Panc1 (cell line): ENCODE measurements around the gene GNAS. TPM values are rescaled to one million over a fixed set of nuclear protein-coding genes. Genes with fewer than 3 reads are reported as not detected.

Experiments
- ATAC-seq: fragments of 200-7000 bp; cut with Tn5 transposase; 2 replicates; pipeline ENCODE4 v1.9.1; 2020; ENCODE audit warnings: mild to moderate bottlenecking, moderate library complexity
- BruUV-seq: library from RNA; stranded (reverse); fragments of 400-500 nt; replicated peaks from 2 replicates; lab custom pipeline; 2021; lab: Mats Ljungman, UMichigan
- CTCF ChIA-PET: fragments of 300-600 bp; sonication (Branson Sonifier 250); formaldehyde crosslinking; loops from one replicate; lab custom pipeline; 2022; ENCODE audit warnings: antibody characterized with exemption; lab: Charles Lee
- POLR2A ChIA-PET: fragments of 300-600 bp; sonication (Branson Sonifier 250); formaldehyde crosslinking; loops from one replicate; lab custom pipeline; 2022; ENCODE audit warnings: antibody characterized with exemption; lab: Charles Lee
- DNase-seq: peaks from one replicate; pipeline ENCODE4 v3.0.0-alpha.2; 2010; ENCODE audit warnings: low read depth, low spot score
- H3K27ac ChIP-seq: 2 replicates; pipeline ENCODE4 v1.5.1; 2011; ENCODE audit warnings: mild to moderate bottlenecking, low read length, inconsistent platforms
- H3K27me3 ChIP-seq: fragments of 200-500 bp; sonication (Bioruptor generic); 2 replicates; pipeline ENCODE4 v1.6.0; 2014; ENCODE audit warnings: low read length, inconsistent platforms; ENCODE audit not compliant: control insufficient read depth, insufficient read depth
- H3K36me3 ChIP-seq: fragments of 200-500 bp; sonication (Bioruptor generic); 2 replicates; pipeline ENCODE4 v1.5.1; 2014; ENCODE audit warnings: inconsistent platforms, mild to moderate bottlenecking, low read length, moderate library complexity; ENCODE audit not compliant: control insufficient read depth, insufficient read depth
- H3K4me1 ChIP-seq: 2 replicates; pipeline ENCODE4 v1.5.1; 2011; ENCODE audit warnings: inconsistent platforms, mild to moderate bottlenecking, low read length, moderate library complexity; ENCODE audit not compliant: control insufficient read depth, insufficient read depth
- H3K4me3 ChIP-seq, 2 experiments: 2 replicates each; pipeline ENCODE4 v1.5.1; 2011 to 2012; ENCODE audit warnings: low read depth in 2 of 2, low read length in 2 of 2, mild to moderate bottlenecking in 2 of 2, inconsistent platforms in 1 of 2, moderate library complexity in 1 of 2
- H3K9me3 ChIP-seq: fragments of 200-500 bp; sonication (Bioruptor generic); 2 replicates; pipeline ENCODE4 v1.5.1; 2014; ENCODE audit warnings: low read depth, mild to moderate bottlenecking, inconsistent platforms, low read length, moderate library complexity; ENCODE audit not compliant: control insufficient read depth, insufficient read depth
- CTCF ChIP-seq: fragments of 450-650 bp; IDR thresholded peaks from 2 replicates; pipeline ENCODE4 v1.5.1; 2017; ENCODE audit warnings: mild to moderate bottlenecking
- POLR2AphosphoS5 ChIP-seq: IDR thresholded peaks from 2 replicates; pipeline ENCODE4 v1.6.1; 2012; ENCODE audit warnings: mild to moderate bottlenecking, low read depth, low read length, moderate library complexity
- REST ChIP-seq, 2 experiments: IDR thresholded peaks; 2 replicates each; pipeline ENCODE4 v1.6.1; 2011 to 2012; ENCODE audit warnings: low read depth in 2 of 2, control low read depth in 1 of 2, low read length in 1 of 2, mild to moderate bottlenecking in 1 of 2, moderate library complexity in 1 of 2; ENCODE audit not compliant: insufficient read depth in 1 of 2
- SIN3A ChIP-seq: IDR thresholded peaks from 2 replicates; pipeline ENCODE4 v1.6.1; 2012; ENCODE audit warnings: low read depth, mild to moderate bottlenecking, low read length, moderate library complexity, borderline replicate concordance; ENCODE audit not compliant: insufficient read depth
- TCF7L2 ChIP-seq: IDR thresholded peaks from 2 replicates; pipeline ENCODE4 v1.6.1; 2011; ENCODE audit warnings: mild to moderate bottlenecking, low read depth, low read length, inconsistent platforms
- in situ Hi-C: cut with HindIII; loops from 2 replicates; pipeline ENCODE4 v1.10.0; 2016; ENCODE audit warnings: low sequenced_read_pairs, low pct_unique_long_range_greater_than_20kb
- intact Hi-C: fragments of 100-400 bp; cut with micrococcal nuclease; formaldehyde crosslinking; loops from one replicate; pipeline ENCODE4 v1.10.0; 2022; ENCODE audit not compliant: unreplicated experiment
- total RNA-seq: library from RNA; stranded (reverse); gene quantifications from one replicate; pipeline ENCODE4 v1.2.1, GENCODE V29; 2021; ENCODE audit not compliant: unreplicated experiment

The GNAS gene
- total RNA-seq, 1 experiment from 2014 or later = 756 TPM

GRCh38 chr20:58892932-58893224, 40.4 kb downstream of the GNAS start:
- ATAC-seq (no peak), DNase-seq (no peak)
- Histone ChIP-seq H3K4me1 (peaks cover 36% of the 10 kb centered on the region), H3K4me3 (peak overlapping the region; percentile 68 to 77), H3K9me3 (no peaks in the 10 kb centered on the region), H3K27ac (peak overlapping the region; percentile 70), H3K27me3 (no peaks in the 10 kb centered on the region), H3K36me3 (peaks cover 2% of the 10 kb centered on the region; the same call in 1 of the 2 replicates)
- ChIA-PET CTCF (interaction anchor here (0.7 kb wide), 1 partner anchor 16 kb away, joined by 3 read pairs; no protein-coding TSS in a partner anchor), POLR2A (interaction anchor here (0.6 kb wide), 1 partner anchor 46 kb away, joined by 4 read pairs; no protein-coding TSS in a partner anchor)
- BruUV-seq = no TSS peak
- TF ChIP-seq REST (IDR thresholded peaks at IDR 0.05; ENCODE audit: insufficient read depth in 1 of 2, low read depth in 2 of 2, low read length in 1 of 2) (no peak), TCF7L2 (no peak), SIN3A (no peak), POLR2AphosphoS5 (no peak), CTCF (no peak)
- intact Hi-C loops (loop anchor here (10.0 kb wide), 1 partner anchor 92 kb away; the partner anchor contains the start of gene NELFCD), in situ Hi-C loops (no loop called here)

DNA sequence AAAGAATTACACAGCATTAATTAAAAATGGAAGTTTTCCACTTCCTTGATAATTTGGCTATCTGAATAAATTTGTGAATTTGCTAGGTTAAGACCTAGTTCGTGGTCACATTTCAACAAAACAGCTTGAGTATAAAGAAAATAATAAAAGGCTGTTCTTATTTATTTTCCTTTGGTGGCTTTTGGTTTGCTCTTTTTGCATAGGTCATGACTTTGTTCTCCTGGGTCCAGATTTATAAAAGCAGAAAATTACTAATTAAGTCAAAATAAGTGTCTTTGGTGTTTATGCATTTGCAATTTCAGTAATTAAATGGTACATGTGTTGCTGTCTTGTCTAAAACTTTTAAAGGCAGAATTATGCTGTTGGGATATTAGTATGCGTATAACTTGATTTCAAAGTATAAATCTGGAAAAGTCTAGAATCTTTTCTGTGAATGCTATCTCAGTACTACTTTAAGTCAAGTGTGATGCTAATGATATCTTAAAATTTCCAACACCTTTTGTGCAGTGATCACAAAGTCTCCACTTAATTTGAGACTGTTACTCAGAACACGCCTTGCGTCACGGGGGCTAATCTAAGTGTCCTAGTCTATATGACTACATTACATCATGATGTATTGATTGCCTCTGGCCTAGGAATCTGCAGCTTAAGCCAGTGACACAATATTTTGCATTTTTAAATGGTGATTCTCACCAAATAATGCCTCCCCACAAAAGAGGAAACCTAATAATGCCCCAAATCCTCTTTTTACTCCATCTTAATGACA, 41.0 kb downstream of the GNAS start:
- no peak for TF ChIP-seq TCF7L2
- no peak for TF ChIP-seq CTCF
- no peak for TF ChIP-seq POLR2AphosphoS5
- no peak for TF ChIP-seq SIN3A
- TF ChIP-seq REST (IDR thresholded peaks at IDR 0.05; ENCODE audit: insufficient read depth in 1 of 2, low read depth in 2 of 2, low read length in 1 of 2) = no peak
- peak overlapping the region; percentile 68 to 77 for H3K4me3 ChIP-seq
- H3K27me3 ChIP-seq = no peaks in the 10 kb centered on the region
- POLR2A ChIA-PET = no interaction called here
- BruUV-seq = TSS peak; percentile 58
- intact Hi-C loops (loop anchor here (10.0 kb wide), 1 partner anchor 91 kb away; the partner anchor contains the start of gene NELFCD), in situ Hi-C loops (no loop called here)
- CTCF ChIA-PET = no interaction called here
- H3K9me3 ChIP-seq = no peaks in the 10 kb centered on the region
- peaks cover 2% of the 10 kb centered on the region; the same call in 1 of the 2 replicates for H3K36me3 ChIP-seq
- DNase-seq (no peak), ATAC-seq (no peak)
- peaks cover 36% of the 10 kb centered on the region for H3K4me1 ChIP-seq
- peak overlapping the region; percentile 70 for H3K27ac ChIP-seq
